HCT116 (cell line): Measurements from ENCODE around the gene MAPKAP1.

ENCODE experiments used
- CTCF ChIP-seq, 3 experiments: fragments of 200-600 bp in 1 of 3; sonication (generic) in 1 of 3; IDR thresholded peaks in 2 of 3; conservative IDR thresholded peaks in 1 of 3; 2 replicates each; pipeline ENCODE4 v1.5.1; 2012 to 2017; ENCODE audit warnings: low read depth in 2 of 3, low read length in 2 of 3, antibody characterized with exemption in 1 of 3, borderline replicate concordance in 1 of 3, control low read depth in 1 of 3, mild to moderate bottlenecking in 1 of 3, mixed read lengths in 1 of 3, mixed run types in 1 of 3, moderate library complexity in 1 of 3; ENCODE audit not compliant: insufficient read depth in 1 of 3
- POLR2A ChIP-seq: IDR thresholded peaks from 2 replicates; pipeline ENCODE4 v1.7.0; 2011; ENCODE audit warnings: borderline replicate concordance; ENCODE audit not compliant: insufficient read depth, insufficient read length; ENCODE audit errors: extremely low read depth
- POLR2AphosphoS5 ChIP-seq: IDR thresholded peaks from 2 replicates; pipeline ENCODE4 v1.6.1; 2011; ENCODE audit warnings: mild to moderate bottlenecking, low read depth, low read length, moderate library complexity
- RAD21 ChIP-seq: IDR thresholded peaks from 2 replicates; pipeline ENCODE4 v1.6.1; 2012; ENCODE audit warnings: low read depth, mild to moderate bottlenecking
- SP1 ChIP-seq: IDR thresholded peaks from 2 replicates; pipeline ENCODE4 v1.6.1; 2012; ENCODE audit warnings: low read depth
- TCF7L2 ChIP-seq: IDR thresholded peaks from 2 replicates; pipeline ENCODE4 v1.7.0; 2011; ENCODE audit warnings: borderline replicate concordance, inconsistent platforms; ENCODE audit not compliant: insufficient read depth, insufficient read length; ENCODE audit errors: extremely low read depth

GRCh38 chr9:125591245-125591644 is 115.8 kb downstream of the MAPKAP1 start:
- TF ChIP-seq RAD21 (no peak), POLR2AphosphoS5 (no peak), POLR2A (no peak), CTCF (IDR thresholded peaks at IDR 0.05 in 2 of 3, conservative IDR thresholded peaks at IDR 0.05 in 1 of 3; ENCODE audit: borderline replicate concordance in 1 of 3, insufficient read depth in 1 of 3, low read depth in 2 of 3, low read length in 2 of 3) (no peak), SP1 (no peak), TCF7L2 (no peak)
